NCI-H446 treated with DMSO at 0.1 percent for 48 hours (cell line): Measurements from ENCODE around the gene AMPD3.

ENCODE experiments used
- DNase-seq: peaks from one replicate; lab custom pipeline; 2025; lab: John Stamatoyannopoulos, UW

AMPD3 gene

DNA sequence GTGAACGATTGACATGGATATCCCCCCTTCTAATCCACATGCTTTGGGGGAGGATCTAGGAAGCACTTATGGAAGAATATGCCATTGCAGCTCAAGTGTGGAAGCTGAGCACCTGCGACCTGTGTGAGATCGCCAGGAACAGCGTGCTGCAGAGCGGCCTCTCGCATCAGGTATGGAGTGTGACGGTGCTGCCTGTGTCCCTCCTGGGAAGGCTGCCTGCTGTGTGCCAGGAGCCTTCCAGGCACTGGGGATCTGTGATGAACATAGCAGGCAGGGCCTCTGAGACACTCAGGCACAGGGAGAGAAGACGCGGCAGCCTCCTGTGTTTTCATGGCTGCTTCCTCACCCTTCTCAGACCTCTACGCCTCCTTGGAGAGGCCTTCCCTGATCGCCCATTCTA, 49.4 kb downstream of the AMPD3 start:
- DNase-seq = no peak

DNA sequence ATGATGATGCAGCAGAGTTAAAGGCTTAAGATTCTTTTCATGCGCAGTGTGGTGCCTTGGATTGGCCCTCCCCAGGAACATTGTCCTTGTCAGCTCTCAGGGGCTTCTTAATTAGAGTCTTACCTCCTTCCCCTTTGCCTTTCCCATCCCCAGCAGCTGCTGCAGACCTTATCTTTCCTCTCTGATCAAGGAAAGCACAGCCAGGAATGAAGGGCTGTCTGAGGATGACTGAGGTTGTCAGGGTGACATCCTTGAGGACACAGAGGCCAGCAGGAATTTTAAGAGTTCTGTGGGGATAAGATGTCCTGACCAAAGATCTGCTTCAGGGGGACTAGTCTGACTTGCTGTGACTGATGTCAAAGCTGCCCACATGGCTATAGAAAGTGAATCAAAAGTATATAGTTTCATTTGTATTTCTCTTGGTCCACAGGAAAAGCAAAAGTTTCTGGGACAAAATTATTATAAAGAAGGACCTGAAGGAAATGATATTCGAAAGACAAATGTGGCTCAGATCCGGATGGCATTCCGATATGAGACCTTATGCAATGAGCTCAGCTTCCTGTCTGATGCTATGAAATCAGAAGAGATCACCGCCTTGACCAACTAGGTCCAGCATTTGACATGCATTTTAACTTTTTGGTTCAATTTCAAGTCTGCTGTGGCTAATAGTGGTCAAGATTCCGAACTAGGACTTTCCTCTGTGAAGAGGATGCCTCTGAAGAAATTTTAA, 50.4 kb downstream of the AMPD3 start:
- no peak for DNase-seq

DNA sequence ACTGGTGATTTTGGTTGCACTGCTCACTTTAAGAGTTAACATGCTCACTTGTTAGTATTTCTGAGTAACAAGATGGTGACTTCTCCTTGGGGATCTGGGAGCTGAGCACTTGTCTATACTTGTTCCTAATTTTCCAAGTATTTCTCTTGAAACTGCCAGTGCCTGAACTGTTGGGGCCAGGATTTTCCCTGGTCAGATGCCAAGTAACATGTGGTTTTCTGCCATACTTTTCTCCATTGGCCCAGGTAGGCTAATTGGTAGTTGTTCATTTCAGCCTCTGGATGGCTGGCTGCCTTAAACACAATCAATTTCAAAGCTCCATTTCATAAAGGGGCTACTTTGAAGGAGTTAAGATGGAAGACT, 50.9 kb downstream of the AMPD3 start:
- DNase-seq = no peak

DNA sequence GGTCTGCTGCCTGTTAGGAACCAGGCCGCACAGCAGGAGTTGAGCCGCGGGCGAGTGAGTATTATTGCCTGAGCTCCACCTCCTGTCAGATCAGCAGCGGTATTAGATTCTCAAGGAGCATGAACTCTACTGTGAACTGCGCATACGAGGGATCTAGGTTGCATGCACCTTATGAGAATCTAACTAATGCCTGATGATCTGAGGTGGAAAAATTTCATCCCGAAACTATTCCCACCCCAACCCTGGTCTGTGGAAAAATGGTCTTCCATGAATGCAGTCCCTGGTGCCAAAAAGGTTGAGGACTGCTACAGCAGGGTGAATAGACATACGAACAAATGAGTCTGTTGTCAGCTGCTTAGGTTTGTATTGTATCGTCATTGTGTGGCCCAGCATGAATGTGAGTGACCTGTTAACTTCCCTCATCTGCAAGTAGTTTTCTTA, 56.1 kb downstream of the AMPD3 start:
- no peak for DNase-seq

DNA sequence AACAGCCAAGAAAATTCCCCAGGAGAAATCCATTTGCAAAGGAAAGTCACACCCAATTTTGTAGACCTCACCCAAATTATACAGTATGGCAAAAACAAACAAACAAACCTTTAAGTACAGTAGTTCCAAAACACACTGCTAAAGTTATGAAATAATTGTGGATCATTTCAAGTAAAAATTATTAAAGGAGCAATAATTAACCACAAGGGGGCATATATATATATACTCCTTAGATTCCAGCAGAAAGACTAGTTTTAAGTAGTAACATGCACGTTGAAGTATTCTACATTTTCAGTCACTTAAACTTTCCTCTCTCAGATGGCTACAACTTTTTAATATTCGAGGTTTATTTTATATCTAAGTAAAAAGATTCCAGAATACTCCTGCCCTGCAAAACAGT, 59.1 kb downstream of the AMPD3 start:
- no peak for DNase-seq

DNA sequence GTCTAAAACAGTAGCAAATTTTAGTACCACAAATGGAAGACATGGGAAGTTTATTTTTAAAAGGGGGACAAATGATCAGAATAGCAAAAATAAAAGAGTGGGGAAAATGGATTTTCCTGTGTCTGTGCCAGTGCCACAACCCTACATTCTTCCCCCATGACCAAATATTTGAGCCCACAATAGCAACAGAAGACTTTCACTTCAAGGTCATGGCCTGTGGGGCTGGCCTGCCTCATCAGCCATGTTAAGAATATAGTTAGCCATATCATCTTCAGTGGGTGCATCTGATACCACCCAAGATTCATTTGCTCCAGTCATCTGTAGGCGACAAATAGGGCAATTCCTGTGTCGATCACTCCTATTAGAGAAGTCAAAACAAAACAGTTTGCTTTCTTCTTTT, 59.6 kb downstream of the AMPD3 start:
- DNase-seq = no peak

DNA sequence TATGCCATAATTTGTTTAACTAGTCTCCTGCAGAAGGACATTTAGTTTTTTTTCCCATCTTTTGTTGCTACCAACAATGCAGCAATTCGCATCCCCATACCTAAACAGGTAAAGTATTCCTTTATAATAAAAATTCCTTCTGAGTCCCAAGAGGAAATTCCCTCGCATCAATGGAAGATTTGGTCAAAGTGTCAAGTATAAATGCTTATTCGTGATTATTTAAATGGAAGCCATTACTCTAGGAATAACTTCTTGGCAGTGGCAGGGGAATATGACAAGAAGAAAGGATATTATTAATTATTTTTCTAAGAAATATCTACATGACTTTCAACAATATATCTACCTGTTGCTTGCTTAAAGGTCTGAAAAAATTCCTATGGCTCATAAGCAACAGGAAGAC, 60.4 kb downstream of the AMPD3 start:
- DNase-seq = no peak

DNA sequence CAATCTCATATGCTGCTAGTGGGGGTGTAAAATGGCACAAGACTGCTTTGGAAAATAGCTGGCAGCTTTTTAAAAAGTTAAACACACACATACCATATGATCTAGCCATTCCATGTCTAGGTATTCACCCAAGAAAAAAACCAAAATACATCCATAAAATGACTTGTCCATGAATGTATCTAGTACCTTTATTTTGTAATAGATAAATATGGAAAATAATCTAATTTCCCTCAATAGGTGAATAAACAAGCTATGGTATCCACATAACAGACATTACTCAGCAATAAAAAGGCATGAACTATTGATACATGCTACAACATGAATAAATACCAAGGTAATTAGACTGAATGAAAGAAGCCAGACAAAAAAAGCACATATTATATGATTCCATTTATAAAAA, 63.1 kb downstream of the AMPD3 start:
- no peak for DNase-seq

DNA sequence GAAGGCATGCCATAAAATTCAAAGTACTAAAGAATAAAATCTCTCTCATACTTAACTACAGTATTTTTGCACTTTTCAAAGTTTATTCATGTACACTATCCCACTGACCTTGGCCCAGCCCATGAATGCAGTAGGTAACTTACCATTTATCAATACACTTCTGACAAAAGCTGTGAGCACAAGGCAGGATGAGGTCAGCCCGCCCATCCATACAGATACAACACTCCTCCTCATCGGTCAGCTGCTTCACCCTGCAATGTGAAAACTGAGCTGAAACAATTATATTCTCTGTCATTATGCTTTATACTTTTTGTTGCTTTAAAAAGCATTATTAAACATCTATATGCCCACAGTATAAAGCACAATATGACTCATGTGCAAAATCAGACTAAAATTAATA, 63.8 kb downstream of the AMPD3 start:
- no peak for DNase-seq

DNA sequence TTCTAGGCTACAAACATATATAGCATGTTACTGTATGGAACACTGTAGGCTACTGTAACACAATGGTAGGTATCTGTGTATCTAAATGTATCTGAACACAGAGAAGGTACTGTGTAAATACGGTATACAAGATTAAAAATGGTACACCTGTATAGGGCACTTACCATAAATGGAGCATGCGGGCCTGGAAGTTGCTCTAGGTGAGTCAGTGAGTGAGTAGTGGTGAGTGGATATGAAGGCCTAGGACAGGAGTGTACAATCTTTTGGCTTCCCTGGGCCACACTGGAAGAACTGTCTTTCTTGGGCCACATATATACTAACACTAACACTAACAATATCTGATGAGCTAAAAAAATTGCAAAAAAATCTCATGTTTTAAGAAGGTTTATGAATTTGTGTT, 64.6 kb downstream of the AMPD3 start:
- DNase-seq = no peak

DNA sequence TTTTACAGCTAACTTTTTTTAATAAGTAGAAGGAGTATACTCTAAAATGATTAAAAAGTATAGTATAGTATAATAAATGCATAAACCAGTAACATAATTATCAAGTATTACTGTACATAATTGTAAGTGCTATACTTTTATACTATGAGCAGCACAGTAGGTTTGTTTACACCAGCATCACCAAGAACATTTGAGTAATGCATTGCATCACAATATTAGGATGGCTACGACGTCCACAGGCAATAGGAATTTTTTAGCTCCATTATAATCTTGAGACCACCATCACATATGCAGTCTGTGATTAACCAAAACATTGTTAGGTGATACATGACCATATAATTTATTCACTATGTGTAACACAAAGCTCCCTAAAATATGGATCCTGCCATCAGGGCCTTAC, 65.5 kb downstream of the AMPD3 start:
- DNase-seq = no peak

DNA sequence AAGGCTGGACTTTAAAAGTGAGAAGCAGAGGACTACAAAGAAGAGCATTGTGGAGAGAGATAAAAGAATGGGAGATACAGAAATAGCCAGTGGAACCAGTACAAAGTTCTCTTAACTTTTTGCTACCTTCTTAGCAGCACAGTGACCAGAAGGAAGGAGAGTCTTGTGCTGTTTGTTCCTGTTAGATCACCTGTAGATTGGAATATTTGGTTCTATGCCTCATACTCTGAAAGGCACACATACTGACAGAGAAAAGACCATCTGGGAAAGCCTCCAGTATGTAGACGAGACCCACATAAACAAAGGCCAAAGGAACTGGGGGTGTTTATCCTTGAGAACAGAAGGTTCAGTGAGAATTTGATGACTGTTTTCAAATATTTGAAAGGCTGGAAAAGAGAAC, 67.2 kb downstream of the AMPD3 start:
- no peak for DNase-seq

DNA sequence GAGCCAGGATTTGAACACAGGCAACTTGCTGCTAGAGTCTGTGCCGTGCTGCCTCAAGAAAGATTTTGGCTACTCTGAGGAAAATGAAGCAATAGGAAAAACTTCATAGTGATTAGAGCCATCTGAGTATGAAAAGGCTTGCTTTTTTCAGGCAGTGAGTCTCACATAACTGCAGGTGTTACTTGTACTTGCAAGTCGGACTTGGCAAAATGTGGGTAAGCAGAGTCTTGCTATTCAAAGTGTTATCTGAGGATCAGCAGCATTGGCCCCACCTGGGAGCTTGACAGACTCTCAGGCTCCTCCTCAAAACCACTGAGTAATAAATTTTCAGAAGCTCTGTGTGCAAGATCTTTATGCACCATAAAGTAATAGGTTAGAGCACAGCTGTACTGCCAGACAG, 67.9 kb downstream of the AMPD3 start:
- DNase-seq = no peak

DNA sequence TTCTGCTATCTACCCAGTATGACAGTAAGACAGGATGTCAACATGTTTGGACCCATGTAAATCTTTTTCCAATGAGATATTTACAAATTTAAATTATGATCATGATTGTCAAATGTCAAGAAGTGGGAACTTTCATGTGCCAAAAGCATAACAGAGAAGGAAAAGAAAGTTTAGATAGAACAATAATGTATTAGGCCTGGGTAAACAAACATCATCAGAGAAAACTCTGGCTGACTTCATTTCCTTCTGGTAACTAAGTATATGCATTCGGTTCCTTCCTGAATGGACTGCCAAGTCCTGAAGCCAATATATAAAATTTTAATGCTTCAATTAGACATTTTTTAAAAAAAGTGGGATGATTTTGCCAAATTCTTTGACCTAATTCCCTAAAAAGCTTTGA, 69.4 kb downstream of the AMPD3 start:
- DNase-seq = no peak

DNA sequence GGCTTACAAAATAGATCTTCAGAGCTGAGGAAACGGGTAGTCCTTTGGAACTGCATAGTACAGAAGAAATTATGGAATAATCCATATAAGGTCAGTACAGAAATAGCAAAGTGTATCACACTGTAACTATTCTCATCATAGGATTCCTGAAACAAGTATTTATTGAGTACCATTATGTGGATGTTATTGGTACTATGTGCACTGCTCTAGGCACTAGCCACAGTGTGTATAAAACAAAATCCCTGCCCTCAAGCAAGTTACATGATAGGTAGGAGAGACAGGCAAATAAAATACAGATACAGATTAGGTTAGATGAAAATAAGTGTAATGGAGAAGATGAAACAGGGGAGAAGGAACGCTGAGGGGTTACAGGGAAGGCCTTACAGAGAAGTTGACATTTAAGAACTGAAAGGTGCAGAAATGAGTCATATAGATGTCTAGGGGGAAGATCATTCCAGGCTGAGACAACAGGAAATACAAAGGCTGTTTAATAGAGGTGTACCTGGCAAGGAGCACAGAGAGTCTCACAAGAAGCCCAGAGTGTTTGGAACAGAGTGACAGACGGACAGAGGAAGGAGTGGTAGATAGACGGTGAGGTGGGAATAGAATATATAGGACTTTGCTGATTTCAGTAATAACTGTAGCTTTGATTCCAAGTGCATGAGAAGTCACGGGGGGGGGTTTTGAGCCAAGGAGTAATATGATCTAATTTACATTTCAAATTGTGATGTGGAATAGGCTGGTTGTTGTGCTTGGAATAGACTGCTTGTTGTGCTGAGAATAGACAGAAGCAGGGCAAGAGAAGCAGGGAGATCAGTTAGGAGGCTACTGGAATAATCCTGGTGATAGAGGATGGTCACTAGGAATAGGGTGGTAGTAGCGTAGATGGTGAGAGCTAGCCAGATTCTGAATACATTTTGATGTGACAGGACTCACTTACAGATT, 72.2 kb downstream of the AMPD3 start:
- DNase-seq = no peak

DNA sequence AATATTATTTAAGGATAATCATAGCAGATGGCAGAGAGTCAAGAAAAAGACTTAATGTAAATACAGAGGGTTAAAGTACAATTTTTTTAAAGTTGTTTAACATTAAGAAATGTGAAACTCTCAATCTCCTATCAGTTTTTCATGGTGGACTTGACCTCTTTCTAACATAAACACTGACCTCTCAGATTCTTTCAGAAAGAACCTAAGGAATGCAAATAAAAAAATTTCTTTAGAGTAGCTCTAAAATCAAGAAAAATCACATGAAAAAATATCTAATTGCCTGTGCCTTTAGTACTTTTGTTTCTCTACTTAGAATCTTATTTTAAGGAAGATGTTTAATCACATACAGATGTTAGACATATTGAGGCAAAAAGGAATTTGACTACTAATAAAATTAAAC, 73.1 kb downstream of the AMPD3 start:
- no peak for DNase-seq

DNA sequence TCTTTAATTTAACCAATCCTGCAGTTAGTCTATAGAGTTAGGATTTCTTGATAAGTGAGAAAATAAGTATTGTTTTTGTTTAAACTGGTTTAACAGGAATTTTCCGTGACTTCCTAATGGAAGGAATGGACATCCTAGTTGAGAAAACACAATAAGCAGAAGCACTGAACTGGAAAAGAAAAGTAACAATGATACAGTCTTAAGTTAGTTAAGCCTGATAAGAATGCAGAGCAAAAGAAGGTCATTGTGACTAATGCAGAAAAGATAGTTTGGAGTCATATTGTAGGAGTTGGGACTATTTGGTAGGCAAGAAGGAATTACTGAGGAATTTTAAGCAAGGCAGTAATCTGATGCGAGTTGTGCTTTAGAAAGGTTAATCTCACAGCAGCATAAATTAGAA, 74.2 kb downstream of the AMPD3 start:
- DNase-seq = no peak

DNA sequence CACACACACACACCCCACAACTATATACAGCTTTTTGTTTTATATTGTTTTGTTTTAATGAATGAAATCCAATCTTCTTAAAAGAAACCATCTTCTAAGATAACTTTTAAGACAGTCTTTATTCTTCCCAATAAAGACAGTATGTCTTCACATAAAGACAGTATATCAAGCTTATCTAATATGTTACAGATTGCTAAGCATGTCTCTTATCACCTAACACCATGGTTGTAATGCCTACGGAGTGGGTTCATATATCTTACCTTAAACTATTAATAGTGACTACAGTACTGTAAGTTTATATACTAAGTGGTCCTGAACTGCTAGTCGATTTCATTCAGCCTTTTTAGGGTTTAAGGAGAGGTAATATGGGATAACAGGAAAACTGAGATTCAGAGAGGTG, 77.5 kb downstream of the AMPD3 start:
- no peak for DNase-seq

DNA sequence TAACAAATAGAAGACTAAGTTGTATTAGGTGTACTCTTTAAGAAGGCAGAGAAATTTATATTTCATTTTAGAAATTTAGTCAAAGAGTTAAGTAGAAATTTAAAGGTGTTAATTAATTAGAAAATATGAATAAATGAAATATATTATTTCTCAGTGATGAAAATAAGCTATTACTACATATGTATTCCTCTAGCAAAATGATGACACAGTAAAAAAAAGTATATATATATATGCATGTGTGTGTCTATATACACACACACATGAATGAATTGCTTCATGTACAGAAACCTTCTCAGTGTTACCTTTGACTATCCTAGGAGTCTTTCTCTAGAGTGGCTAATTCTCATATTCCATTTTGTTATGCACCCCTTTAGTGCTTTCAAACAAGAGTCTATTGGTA, 78.3 kb downstream of the AMPD3 start:
- DNase-seq = no peak

DNA sequence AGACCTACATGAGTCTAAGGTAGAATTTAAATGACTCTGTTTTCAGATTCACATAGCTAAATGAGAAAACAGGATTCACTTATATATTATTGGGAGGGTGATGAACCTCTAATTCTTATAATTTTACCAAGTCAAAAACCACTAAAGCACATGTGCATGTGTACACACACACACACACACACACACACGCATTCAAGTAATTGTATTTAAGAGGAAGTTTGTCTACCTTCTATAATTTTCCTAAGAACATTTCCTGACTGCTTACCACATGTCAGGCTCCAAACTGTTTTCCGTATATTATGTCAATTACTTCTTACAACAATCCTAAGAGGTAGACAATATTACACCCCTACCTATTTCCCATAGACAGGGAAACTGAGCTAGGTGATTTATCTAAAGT, 79.3 kb downstream of the AMPD3 start:
- DNase-seq = no peak

DNA sequence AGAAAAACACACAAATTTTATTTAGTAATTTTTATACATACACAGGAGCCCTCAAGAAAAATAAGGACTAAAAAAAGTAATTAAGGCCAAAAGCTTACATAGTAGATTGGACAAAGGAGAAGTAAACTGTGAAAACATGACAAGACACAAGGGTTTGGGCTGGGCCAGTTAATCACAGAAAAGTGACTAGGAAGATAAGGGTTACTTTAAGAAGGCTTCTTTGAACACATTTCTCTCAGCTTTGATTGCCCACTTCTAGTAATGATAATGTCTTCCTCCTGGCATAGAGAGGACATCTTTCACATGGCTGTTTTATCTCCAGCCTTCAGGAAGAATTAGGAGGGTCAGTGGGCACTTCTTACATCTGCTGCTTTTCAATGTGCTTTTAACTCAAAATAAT, 82.5 kb downstream of the AMPD3 start:
- no peak for DNase-seq

DNA sequence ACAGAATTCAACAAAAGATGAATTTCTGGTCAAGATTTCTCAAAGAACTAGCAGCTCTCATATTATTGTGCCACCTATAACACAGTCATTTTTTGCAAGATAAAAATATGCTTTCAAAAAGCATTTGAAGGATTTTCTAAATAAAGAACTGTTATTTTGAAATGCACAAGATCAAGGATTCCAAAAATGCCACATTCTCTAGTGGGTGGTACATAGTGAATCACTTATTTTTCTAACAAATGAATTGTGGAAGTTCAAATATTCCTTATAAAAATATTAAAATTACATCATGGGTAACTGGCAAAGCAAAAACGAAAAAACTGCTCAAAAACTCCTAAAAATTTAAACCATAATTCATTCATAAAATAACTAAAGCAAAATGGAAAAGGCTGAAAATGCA, 83.9 kb downstream of the AMPD3 start:
- no peak for DNase-seq

DNA sequence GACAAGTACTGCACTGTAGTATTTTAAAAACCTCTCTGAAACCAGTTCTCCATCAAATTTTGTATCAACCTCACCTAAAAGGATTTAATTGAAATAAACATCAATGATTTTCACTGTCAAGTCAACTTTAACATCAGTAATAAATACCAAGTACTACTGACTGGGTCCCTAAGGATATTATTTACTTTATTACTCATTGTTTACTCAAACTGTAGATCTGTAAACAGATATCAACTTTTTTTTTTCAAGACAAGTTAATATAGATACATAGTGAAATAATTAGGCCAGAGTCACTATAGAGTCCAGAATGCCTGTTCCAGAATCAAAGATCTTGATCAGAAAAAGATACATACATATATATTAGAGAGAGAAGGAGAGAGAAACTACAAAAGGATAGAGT, 84.3 kb downstream of the AMPD3 start:
- no peak for DNase-seq

DNA sequence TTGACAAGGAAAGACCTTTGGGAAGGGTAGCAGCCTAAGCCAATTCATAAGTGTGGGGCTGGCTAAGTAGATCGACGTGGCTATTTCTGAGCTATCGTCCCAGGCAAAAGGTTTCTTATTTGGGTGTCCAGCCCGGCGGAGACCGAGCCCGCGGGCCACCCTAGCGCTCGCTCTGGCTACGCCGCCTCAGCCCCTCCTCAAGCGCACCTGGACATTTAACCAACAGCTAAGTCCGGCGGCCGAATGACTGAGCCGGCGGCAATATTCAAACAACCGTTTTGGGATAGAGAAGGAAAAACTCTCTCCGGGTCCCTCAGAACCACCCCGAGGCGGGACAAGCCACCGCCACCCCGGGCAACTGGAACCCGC, 85.5 kb downstream of the AMPD3 start:
- DNase-seq = no peak
